Skin epidermis (tissue), 12 donors: ENCODE results near the gene NARF.
"Not testable (repeated sequence)": the region's sequence is repeated elsewhere in the genome, so short reads cannot be mapped to it uniquely, and the experiment has no call there.

Experiments used
- H3K27ac ChIP-seq, 21 experiments: fragments of 200-600 bp; sonication (generic) in 11 of 21; one replicate each; pipeline ENCODE4 v1.5.0; 2020; ENCODE audit warnings: mild to moderate bottlenecking in 3 of 21, inconsistent platforms in 2 of 21, moderate library complexity in 2 of 21
- H3K4me3 ChIP-seq, 7 experiments: fragments of 200-600 bp; sonication (generic) in 2 of 7; one replicate each; pipeline ENCODE4 v1.5.0; 2020; ENCODE audit warnings: inconsistent platforms in 2 of 7, mild to moderate bottlenecking in 2 of 7, moderate library complexity in 1 of 7

Gene NARF

GRCh38 chr17:82443465-82444283, 14.9 kb upstream of the NARF start:
- Histone ChIP-seq H3K4me3 (no peak overlapping the region), H3K27ac (peak overlapping the region in 1 of 21 experiments; percentile 17)

- Histone ChIP-seq H3K4me3 (no peak overlapping the region), H3K27ac (peak overlapping the region in 2 of 21 experiments; percentile 4 to 17)
Observed at GRCh38 chr17:82444284-82444893, 14.2 kb upstream of the NARF start.

- H3K27ac ChIP-seq = peak overlapping the region in 10 of 21 experiments; percentile 3 to 65 (median 12)
- H3K4me3 ChIP-seq = no peak overlapping the region
Observed at GRCh38 chr17:82444941-82445521, 13.5 kb upstream of the NARF start.

GRCh38 chr17:82445542-82445941, 13.0 kb upstream of the NARF start:
- Histone ChIP-seq H3K27ac (peak overlapping the region in 11 of 21 experiments; percentile 3 to 65 (median 14)), H3K4me3 (no peak overlapping the region)

GRCh38 chr17:82446124-82446523, 12.4 kb upstream of the NARF start:
- Histone ChIP-seq H3K4me3 (no peak overlapping the region), H3K27ac (peak overlapping the region in 5 of 21 experiments; percentile 3 to 61 (median 15))

- H3K27ac ChIP-seq = peak overlapping the region in 1 of 21 experiments; percentile 51
- H3K4me3 ChIP-seq = no peak overlapping the region
Observed at GRCh38 chr17:82446649-82447048, 11.9 kb upstream of the NARF start.

- no peak overlapping the region for H3K4me3 ChIP-seq
- H3K27ac ChIP-seq = peak overlapping the region in 1 of 21 experiments; percentile 18
Observed at GRCh38 chr17:82447876-82448275, 10.7 kb upstream of the NARF start.

- peak overlapping the region in 20 of 21 experiments; percentile 83 to 99 (median 94) for H3K27ac ChIP-seq
- peak overlapping the region; percentile 71 to 100 (median 95) for H3K4me3 ChIP-seq
Observed at GRCh38 chr17:82449131-82449882, 9.2 kb upstream of the NARF start.

GRCh38 chr17:82449883-82450356, 8.6 kb upstream of the NARF start:
- H3K27ac ChIP-seq = peak overlapping the region; percentile 73 to 99 (median 94)

GRCh38 chr17:82450357-82451106, 8.0 kb upstream of the NARF start, which contains the start of gene CYBC1:
Gene CYBC1, minus strand, starts transcription at chr17:82450752. Its CDS starts 1,498 bp downstream, at chr17:82449254.
- Histone ChIP-seq H3K4me3 (peak within 1 kb of the TSS; percentile 71 to 100 (median 95)), H3K27ac (peak within 1 kb of the TSS; percentile 73 to 99 (median 94))

More at GRCh38 chr17:82449883-82450356, 8.6 kb upstream of the NARF start:
- H3K4me3 ChIP-seq = peak overlapping the region; percentile 71 to 100 (median 95)

- peak overlapping the region in 11 of 21 experiments; percentile 84 to 99 (median 95) for H3K27ac ChIP-seq
- H3K4me3 ChIP-seq = no peak overlapping the region
Observed at GRCh38 chr17:82452162-82452561, 6.4 kb upstream of the NARF start.

- not testable (repeated sequence) for H3K4me3 ChIP-seq
- H3K27ac ChIP-seq = peak overlapping the region in 1 of 21 experiments; percentile 30
Observed at GRCh38 chr17:82453151-82453550, 5.4 kb upstream of the NARF start.

- H3K4me3 ChIP-seq = not testable (repeated sequence)
- H3K27ac ChIP-seq = peak overlapping the region in 1 of 21 experiments; percentile 4
Observed at GRCh38 chr17:82453706-82454105, 4.8 kb upstream of the NARF start.

- peak overlapping the region in 6 of 7 experiments; percentile 69 to 100 (median 96) for H3K4me3 ChIP-seq
- H3K27ac ChIP-seq = peak overlapping the region in 20 of 21 experiments; percentile 41 to 100 (median 100)
Observed at GRCh38 chr17:82457073-82457928, 1.2 kb upstream of the NARF start.

GRCh38 chr17:82457929-82458178, 687 bp upstream of the NARF start:
- Histone ChIP-seq H3K4me3 (peak overlapping the region; percentile 60 to 100 (median 95)), H3K27ac (peak overlapping the region; percentile 97 to 100 (median 100))

- Histone ChIP-seq H3K27ac (peak overlapping the region; percentile 83 to 100 (median 100)), H3K4me3 (peak overlapping the region; percentile 60 to 100 (median 95))
Observed at GRCh38 chr17:82458885-82459424, 414 bp downstream of the NARF start.

GRCh38 chr17:82459936-82460335, 1.4 kb downstream of the NARF start:
- H3K27ac ChIP-seq = not testable (repeated sequence)
- H3K4me3 ChIP-seq = peak overlapping the region in 1 of 7 experiments; percentile 69
